Activated naive CD4-positive, alpha-beta T cell treated with anti-CD3 and anti-CD28 coated beads, Interleukin-2, amount 10 ng/mL, durations not matched to agents 7 days and 5 days (primary cell): ENCODE measurements around the gene MYO10.

ENCODE experiments used
- CTCF ChIA-PET: fragments of 350-600 bp; sonication (Branson Sonifier 250); formaldehyde crosslinking; loops from one replicate; lab custom pipeline; 2021; ENCODE audit warnings: antibody characterized with exemption; lab: Charles Lee
- DNase-seq: peaks from one replicate; pipeline ENCODE4 v3.0.0-alpha.2; 2020
- H3K27ac Mint-ChIP-seq: one replicate; pipeline ENCODE4 v1.8.0; 2021; ENCODE audit warnings: mild to moderate bottlenecking, moderate library complexity, mixed read lengths
- H3K27me3 Mint-ChIP-seq: one replicate; pipeline ENCODE4 v1.8.0; 2021; ENCODE audit warnings: mild to moderate bottlenecking, mixed read lengths
- H3K36me3 Mint-ChIP-seq: one replicate; pipeline ENCODE4 v1.8.0; 2021; ENCODE audit warnings: mixed read lengths
- H3K4me1 Mint-ChIP-seq: one replicate; pipeline ENCODE4 v1.8.0; 2021; ENCODE audit warnings: mixed read lengths
- H3K4me3 Mint-ChIP-seq: one replicate; pipeline ENCODE4 v1.8.0; 2021; ENCODE audit warnings: mild to moderate bottlenecking, moderate library complexity, mixed read lengths
- H3K9me3 Mint-ChIP-seq: one replicate; pipeline ENCODE4 v1.8.0; 2021; ENCODE audit warnings: mixed read lengths

The MYO10 gene

GRCh38 chr5:16957304-16958196 is 21.5 kb upstream of the MYO10 start:
- Mint-ChIP-seq H3K9me3 (peaks cover 10% of the 10 kb centered on the region), H3K4me3 (no peak overlapping the region), H3K27me3 (no peaks in the 10 kb centered on the region), H3K27ac (no peak overlapping the region), H3K36me3 (no peaks in the 10 kb centered on the region), H3K4me1 (no peaks in the 10 kb centered on the region)
- no peak for DNase-seq
- CTCF ChIA-PET, result no interaction called here

GRCh38 chr5:16953729-16954128 is 17.6 kb upstream of the MYO10 start:
- Mint-ChIP-seq H3K4me1 (no peaks in the 10 kb centered on the region), H3K27ac (no peak overlapping the region), H3K27me3 (no peaks in the 10 kb centered on the region), H3K9me3 (peaks cover 13% of the 10 kb centered on the region), H3K4me3 (no peak overlapping the region), H3K36me3 (no peaks in the 10 kb centered on the region)
- DNase-seq, result no peak
- CTCF ChIA-PET, result no interaction called here

GRCh38 chr5:16952968-16953671 is 17.0 kb upstream of the MYO10 start:
- Mint-ChIP-seq H3K4me3 (no peak overlapping the region), H3K9me3 (peaks cover 16% of the 10 kb centered on the region), H3K4me1 (no peaks in the 10 kb centered on the region), H3K27ac (no peak overlapping the region), H3K27me3 (no peaks in the 10 kb centered on the region), H3K36me3 (no peaks in the 10 kb centered on the region)
- CTCF ChIA-PET, result no interaction called here
- no peak for DNase-seq

GRCh38 chr5:16946725-16947124 is 10.6 kb upstream of the MYO10 start:
- Mint-ChIP-seq H3K36me3 (no peaks in the 10 kb centered on the region), H3K9me3 (peaks cover 37% of the 10 kb centered on the region), H3K4me1 (no peaks in the 10 kb centered on the region), H3K27ac (no peak overlapping the region), H3K4me3 (no peak overlapping the region), H3K27me3 (no peaks in the 10 kb centered on the region)
- CTCF ChIA-PET, result no interaction called here
- no peak for DNase-seq

DNA sequence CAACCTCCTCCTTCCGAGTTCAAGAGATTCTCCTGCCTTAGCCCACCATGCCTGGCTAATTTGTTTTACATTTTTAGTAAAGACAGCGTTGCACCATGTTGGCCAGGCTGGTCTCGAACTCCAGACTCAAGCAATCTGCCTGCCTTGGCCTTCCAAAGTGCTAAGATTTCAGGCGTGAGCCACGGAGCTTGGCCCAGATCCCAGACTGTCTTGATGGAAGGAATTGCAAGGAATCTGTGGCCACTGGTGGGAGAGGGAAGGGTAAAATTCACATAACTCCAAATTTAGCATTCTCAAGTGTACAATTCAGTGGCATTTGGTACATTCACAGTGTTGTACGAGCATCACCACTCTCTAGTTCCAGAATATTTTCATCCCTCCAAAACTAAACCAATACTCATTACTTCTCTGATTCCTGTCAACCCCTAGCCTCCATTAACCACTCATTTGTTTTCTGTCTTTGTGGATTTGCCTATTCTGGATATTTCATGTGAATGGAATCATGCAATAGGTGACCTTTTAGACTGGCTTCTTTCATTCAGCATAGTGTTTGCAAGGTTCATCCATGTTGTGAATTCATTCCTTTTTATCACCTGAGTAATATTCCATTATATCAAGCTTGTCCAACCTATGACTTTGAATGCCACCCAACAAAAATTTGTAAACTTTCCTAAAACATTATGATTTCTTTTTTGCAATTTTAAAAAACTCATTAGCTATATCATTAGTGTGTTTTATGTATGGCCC is 8.9 kb upstream of the MYO10 start:
- Mint-ChIP-seq H3K9me3 (peaks cover 37% of the 10 kb centered on the region), H3K27ac (no peak overlapping the region), H3K4me3 (no peak overlapping the region), H3K4me1 (no peaks in the 10 kb centered on the region), H3K36me3 (no peaks in the 10 kb centered on the region), H3K27me3 (no peaks in the 10 kb centered on the region)
- DNase-seq, result no peak
- CTCF ChIA-PET, result no interaction called here

DNA sequence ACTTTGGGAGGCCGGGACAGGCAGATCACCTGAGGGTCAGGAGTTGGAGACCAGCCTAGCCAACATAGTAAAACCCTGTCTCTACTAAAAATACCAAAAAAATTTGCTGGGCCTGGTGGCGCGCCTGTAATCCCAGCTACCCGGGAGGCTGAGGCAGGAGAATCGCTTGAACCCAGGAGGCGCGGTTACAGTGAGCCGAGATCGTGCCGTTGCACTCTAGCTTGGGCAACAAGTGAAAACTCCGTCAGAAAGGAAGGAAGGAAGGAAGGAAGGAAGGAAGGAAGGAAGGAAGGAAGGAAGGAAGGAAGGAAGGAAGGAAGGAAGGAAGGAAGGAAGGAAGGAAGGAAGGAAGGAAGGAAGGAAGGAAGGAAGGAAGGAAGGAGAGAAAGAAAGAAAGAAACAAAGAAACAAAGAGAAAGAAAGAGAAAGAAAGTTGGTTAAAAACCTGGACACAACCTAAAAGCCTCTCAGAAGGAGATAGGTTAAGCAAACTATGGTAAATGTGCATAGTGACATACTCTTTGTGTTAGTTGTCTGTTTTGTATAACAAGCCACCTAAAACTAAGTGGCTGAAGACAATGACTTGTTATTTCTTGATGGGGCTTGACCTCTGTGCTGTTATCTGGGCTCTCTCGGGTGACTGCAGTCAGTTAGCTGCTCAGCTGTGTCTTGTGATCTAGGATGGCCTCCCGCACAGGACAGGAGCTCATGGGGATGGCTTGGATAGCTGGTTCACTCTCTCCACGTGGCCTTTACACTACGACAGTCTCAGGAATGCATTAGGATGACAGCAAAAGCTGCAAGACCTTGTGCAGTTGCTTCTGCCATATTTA is 8.0 kb upstream of the MYO10 start:
- H3K4me1 Mint-ChIP-seq, result no peaks in the 10 kb centered on the region
- H3K27me3 Mint-ChIP-seq, result no peaks in the 10 kb centered on the region
- H3K9me3 Mint-ChIP-seq, result peaks cover 31% of the 10 kb centered on the region
- CTCF ChIA-PET, result no interaction called here
- no peaks in the 10 kb centered on the region for H3K36me3 Mint-ChIP-seq
- no peak for DNase-seq
- H3K27ac Mint-ChIP-seq, result no peak overlapping the region
- no peak overlapping the region for H3K4me3 Mint-ChIP-seq

GRCh38 chr5:16937503-16938161 is 1.5 kb upstream of the MYO10 start:
- peaks cover 13% of the 10 kb centered on the region for H3K4me1 Mint-ChIP-seq
- no peak overlapping the region for H3K27ac Mint-ChIP-seq
- H3K4me3 Mint-ChIP-seq, result no peak overlapping the region
- no peaks in the 10 kb centered on the region for H3K9me3 Mint-ChIP-seq
- peaks cover 43% of the 10 kb centered on the region for H3K27me3 Mint-ChIP-seq
- CTCF ChIA-PET, result interaction anchor here (0.6 kb wide), 1 partner anchor 15 kb away, joined by 3 read pairs; no protein-coding TSS in a partner anchor
- no peaks in the 10 kb centered on the region for H3K36me3 Mint-ChIP-seq
- no peak for DNase-seq

DNA sequence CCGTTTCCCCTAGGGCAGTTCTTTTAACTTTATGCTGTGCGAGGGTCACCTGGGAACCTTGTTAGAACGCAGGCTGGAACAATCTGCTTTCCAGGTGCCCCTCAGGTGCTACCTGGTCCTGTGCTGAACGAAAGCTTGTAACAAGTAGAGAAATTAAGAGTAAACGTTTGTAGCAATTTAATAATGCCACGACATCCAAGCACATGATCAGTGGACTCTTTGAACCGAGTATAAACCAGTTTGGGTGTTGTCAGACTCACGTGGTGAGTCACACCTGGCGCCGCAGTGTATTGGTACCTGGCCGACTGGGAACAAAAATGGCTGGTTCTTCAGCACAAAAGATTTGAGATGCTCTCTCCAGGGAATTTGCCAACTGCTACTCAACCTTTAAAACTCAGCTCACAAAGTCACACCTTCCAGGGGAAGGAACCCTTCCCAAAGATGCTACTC is 926 bp upstream of the MYO10 start:
- CTCF ChIA-PET, result no interaction called here
- Mint-ChIP-seq H3K4me3 (no peak overlapping the region), H3K27ac (no peak overlapping the region), H3K9me3 (no peaks in the 10 kb centered on the region), H3K4me1 (peaks cover 13% of the 10 kb centered on the region), H3K27me3 (peaks cover 46% of the 10 kb centered on the region), H3K36me3 (no peaks in the 10 kb centered on the region)
- no peak for DNase-seq

GRCh38 chr5:16935231-16936149 is 598 bp downstream of the MYO10 start:
- Mint-ChIP-seq H3K4me3 (peak overlapping the region; percentile 71), H3K27ac (no peak overlapping the region), H3K36me3 (no peaks in the 10 kb centered on the region), H3K27me3 (peaks cover 46% of the 10 kb centered on the region), H3K4me1 (peaks cover 13% of the 10 kb centered on the region), H3K9me3 (no peaks in the 10 kb centered on the region)
- peak; percentile 34 for DNase-seq
- CTCF ChIA-PET, result no interaction called here

GRCh38 chr5:16934677-16935153 is 1.4 kb downstream of the MYO10 start:
- Mint-ChIP-seq H3K4me1 (peaks cover 13% of the 10 kb centered on the region), H3K27me3 (peaks cover 46% of the 10 kb centered on the region), H3K9me3 (no peaks in the 10 kb centered on the region), H3K4me3 (peak overlapping the region; percentile 24), H3K27ac (no peak overlapping the region), H3K36me3 (no peaks in the 10 kb centered on the region)
- CTCF ChIA-PET, result no interaction called here
- DNase-seq, result no peak

GRCh38 chr5:16934123-16934522 is 2.0 kb downstream of the MYO10 start:
- Mint-ChIP-seq H3K36me3 (no peaks in the 10 kb centered on the region), H3K4me3 (no peak overlapping the region), H3K4me1 (peaks cover 13% of the 10 kb centered on the region), H3K27ac (no peak overlapping the region), H3K27me3 (peaks cover 46% of the 10 kb centered on the region), H3K9me3 (no peaks in the 10 kb centered on the region)
- CTCF ChIA-PET, result interaction anchor here (1.2 to 2.1 kb wide), 3 partner anchors 256 to 282 kb away, joined by 3 to 8 read pairs (median 4); no protein-coding TSS in a partner anchor
- peak; percentile 39 for DNase-seq

DNA sequence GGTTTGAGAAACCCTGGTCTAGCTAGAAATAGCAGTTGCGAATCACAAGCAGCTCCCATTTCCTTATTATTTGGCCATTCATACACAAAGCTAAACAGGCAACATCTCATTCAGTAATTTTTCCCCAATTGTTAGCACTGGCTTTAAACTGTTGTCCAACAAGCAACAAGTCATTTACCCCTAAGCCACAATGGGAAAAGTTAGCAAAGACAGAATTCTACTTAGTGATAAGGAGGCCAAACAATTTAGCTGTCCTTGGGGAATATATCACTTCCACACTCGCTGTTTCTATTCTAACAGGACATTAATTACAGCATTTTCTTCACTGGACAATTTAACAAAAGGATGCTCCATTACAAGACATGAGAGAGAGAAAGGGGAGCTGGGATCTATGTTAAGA is 2.8 kb downstream of the MYO10 start:
- DNase-seq, result no peak
- CTCF ChIA-PET, result interaction anchor here (0.7 to 2.1 kb wide), 6 partner anchors 16 to 283 kb away, joined by 3 to 8 read pairs (median 4); no protein-coding TSS in a partner anchor
- H3K4me3 Mint-ChIP-seq, result no peak overlapping the region
- peaks cover 46% of the 10 kb centered on the region for H3K27me3 Mint-ChIP-seq
- H3K27ac Mint-ChIP-seq, result no peak overlapping the region
- peaks cover 13% of the 10 kb centered on the region for H3K4me1 Mint-ChIP-seq
- no peaks in the 10 kb centered on the region for H3K36me3 Mint-ChIP-seq
- H3K9me3 Mint-ChIP-seq, result no peaks in the 10 kb centered on the region
